ENCODE measurements around the gene JPT2. TPM values are rescaled to one million over a fixed set of nuclear protein-coding genes. Genes with fewer than 3 reads are reported as not detected.

Gene JPT2
- total RNA-seq, 1 donor from 2014 or later = 146 TPM

DNA sequence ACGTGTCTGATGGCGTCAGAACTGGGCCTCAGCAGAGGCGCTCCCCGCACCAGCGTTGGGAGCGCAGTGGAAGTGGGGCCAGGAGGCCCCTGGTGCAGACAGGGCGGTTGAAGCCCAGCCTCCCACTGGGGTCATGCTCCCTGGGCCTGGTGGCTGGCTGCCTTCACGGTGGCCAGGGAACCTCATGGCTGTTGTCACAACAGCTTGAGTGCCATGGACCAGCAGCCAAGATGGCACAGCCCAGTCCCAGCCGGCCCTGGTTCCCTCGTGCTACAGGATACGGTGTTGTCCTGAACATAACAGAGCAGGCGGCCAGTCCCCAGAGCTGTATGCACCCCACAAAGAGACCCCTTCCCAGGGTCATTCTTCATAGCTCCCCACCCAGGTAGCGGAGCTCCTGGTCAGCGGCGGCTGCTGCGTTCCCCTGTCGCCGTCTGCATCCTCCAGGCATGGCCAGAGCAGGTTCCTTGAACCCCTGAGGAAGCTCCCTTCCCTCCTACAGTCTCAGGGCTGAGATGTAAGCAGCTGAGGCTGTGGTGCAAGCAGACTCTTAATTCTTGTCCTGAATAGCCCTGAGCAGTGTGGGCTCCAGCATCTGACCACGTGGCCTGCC lies 63.6 kb downstream of the JPT2 start:
- Mint-ChIP-seq H3K36me3 (ENCODE audit: insufficient read depth) (no peaks in the 10 kb centered on the region), H3K9me3 (ENCODE audit: low read depth) (no peaks in the 10 kb centered on the region), H3K27ac (no peak overlapping the region), H3K27me3 (no peaks in the 10 kb centered on the region), H3K4me1 (ENCODE audit: low read depth) (no peaks in the 10 kb centered on the region), H3K4me3 (ENCODE audit: low read depth) (no peak overlapping the region)
- DNase-seq (ENCODE audit: low spot score, unreplicated experiment) = no peak
- TF ChIP-seq, protein P1, sequence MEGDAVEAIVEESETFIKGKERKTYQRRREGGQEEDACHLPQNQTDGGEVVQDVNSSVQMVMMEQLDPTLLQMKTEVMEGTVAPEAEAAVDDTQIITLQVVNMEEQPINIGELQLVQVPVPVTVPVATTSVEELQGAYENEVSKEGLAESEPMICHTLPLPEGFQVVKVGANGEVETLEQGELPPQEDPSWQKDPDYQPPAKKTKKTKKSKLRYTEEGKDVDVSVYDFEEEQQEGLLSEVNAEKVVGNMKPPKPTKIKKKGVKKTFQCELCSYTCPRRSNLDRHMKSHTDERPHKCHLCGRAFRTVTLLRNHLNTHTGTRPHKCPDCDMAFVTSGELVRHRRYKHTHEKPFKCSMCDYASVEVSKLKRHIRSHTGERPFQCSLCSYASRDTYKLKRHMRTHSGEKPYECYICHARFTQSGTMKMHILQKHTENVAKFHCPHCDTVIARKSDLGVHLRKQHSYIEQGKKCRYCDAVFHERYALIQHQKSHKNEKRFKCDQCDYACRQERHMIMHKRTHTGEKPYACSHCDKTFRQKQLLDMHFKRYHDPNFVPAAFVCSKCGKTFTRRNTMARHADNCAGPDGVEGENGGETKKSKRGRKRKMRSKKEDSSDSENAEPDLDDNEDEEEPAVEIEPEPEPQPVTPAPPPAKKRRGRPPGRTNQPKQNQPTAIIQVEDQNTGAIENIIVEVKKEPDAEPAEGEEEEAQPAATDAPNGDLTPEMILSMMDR (IDR thresholded peaks at IDR 0.05; ENCODE audit: unreplicated experiment) = no peak

DNA sequence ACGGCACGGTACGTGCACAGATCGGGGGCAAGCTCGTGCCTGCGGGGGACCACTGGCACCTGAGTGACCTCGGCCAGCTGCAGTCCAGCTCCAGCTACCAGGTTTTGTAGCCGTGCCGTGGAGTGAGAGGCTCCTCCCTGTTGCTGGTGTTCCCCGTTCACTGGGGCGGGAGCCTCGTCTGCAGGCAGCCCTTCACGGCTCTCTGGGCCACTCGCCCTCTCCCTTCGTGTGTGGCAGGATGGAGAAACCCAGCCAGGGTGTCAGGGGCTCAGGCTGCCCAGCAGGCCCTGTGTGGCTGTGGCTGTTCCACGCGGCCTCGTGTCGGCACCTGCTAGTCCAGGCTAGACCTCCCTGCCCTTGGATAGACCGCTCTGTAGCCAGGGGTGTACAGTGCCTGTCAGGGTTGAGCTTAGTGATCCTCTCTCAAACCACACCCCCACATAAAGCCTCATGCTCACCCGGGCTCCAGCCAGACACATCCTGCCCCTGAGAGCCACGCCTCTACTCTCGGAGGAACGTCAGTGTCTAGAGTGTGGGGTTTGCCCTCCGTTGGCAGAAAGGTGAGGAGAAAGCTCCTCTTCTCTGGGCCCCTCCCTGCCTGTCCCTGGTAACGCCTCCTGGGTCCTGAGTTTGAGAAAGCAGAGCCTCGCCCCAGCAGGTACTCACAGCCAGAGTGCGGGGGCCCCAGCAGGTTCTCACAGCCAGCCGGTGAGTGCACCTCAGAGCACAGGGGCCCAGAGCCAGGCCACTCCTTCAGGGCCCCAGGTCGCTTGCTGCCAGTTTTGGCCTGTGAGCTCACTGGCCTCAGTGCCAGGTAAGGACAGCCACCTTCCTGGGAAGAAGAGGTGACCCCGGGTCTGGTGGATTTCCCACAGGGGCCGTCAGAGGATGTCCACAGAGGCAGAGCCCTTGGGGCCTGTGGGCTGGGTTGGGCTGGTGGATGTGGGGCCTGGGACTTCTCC lies 65.6 kb downstream of the JPT2 start:
- TF ChIP-seq, protein P1 (IDR thresholded peaks at IDR 0.05; ENCODE audit: unreplicated experiment) = no peak
- no peaks in the 10 kb centered on the region for H3K4me1 Mint-ChIP-seq (ENCODE audit: low read depth)
- no peak for DNase-seq (ENCODE audit: low spot score, unreplicated experiment)
- no peaks in the 10 kb centered on the region for H3K27me3 Mint-ChIP-seq
- H3K4me3 Mint-ChIP-seq (ENCODE audit: low read depth) = no peak overlapping the region
- no peak overlapping the region for H3K27ac Mint-ChIP-seq
- no peaks in the 10 kb centered on the region for H3K9me3 Mint-ChIP-seq (ENCODE audit: low read depth)
- H3K36me3 Mint-ChIP-seq (ENCODE audit: insufficient read depth) = no peaks in the 10 kb centered on the region

DNA sequence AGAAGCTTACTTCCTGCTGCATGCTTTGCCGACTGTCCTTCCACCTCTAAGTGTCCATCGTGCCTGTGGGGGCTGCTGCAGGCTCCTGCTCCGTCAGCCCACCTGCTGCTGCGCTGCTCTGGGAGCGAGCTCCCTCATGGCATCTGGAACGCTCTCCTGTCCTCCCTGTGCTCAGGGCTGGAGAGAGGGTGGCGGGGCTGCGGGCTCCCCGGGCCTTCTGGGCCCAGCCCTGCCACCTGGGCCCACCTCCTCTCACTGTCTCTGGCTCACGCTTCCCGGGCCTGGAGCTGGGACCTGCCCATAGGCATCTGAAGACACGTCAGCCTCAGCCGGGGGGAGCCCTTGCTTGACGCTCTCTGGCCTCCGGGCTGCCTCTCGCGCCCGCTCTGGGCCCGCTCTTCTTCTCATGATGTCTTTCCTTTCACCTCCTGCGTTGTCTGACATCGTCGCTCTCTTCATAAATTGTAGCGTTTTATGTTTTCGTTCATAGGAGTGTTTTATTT lies 66.3 kb downstream of the JPT2 start:
- no peak overlapping the region for H3K27ac Mint-ChIP-seq
- TF ChIP-seq, protein P1 (IDR thresholded peaks at IDR 0.05; ENCODE audit: unreplicated experiment) = no peak
- H3K36me3 Mint-ChIP-seq (ENCODE audit: insufficient read depth) = no peaks in the 10 kb centered on the region
- H3K9me3 Mint-ChIP-seq (ENCODE audit: low read depth) = no peaks in the 10 kb centered on the region
- no peak for DNase-seq (ENCODE audit: low spot score, unreplicated experiment)
- no peaks in the 10 kb centered on the region for H3K27me3 Mint-ChIP-seq
- H3K4me3 Mint-ChIP-seq (ENCODE audit: low read depth) = no peak overlapping the region
- no peaks in the 10 kb centered on the region for H3K4me1 Mint-ChIP-seq (ENCODE audit: low read depth)

DNA sequence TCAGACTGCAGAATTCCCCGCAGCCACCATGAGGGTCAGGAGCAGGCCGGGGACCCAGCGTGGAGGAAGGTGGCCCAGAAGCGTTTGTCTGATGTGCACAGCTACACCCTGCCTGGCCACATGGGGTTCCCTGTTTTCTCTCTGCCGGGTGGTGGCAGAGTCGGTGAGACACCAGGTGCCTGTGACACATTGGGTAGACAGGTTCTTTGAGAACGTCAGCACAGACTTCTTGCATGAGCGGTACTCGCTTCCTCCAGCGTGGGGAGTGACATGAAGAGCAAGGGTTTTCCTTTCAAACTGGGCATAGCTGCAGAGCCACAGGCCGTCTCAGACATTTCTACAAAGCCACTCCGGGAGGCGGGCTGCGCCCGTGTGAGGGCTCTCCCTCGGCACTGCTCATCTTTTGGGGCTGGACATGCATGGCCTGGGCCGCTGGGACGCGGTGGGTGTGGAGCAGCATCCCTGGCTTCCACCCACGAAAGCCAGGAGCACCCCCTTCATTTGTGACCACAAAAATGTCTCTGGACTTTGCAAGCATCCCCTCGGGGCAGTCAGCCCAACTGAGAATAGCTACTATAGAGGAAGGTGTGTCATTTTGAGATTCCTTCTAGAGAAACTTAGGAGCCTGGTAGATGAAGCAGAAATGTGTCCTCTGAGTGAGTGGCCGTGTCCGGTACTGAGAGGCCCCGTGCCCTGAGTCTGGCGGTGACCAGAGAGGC lies 67.3 kb downstream of the JPT2 start:
- H3K36me3 Mint-ChIP-seq (ENCODE audit: insufficient read depth) = no peaks in the 10 kb centered on the region
- no peaks in the 10 kb centered on the region for H3K9me3 Mint-ChIP-seq (ENCODE audit: low read depth)
- H3K4me3 Mint-ChIP-seq (ENCODE audit: low read depth) = no peak overlapping the region
- H3K4me1 Mint-ChIP-seq (ENCODE audit: low read depth) = no peaks in the 10 kb centered on the region
- DNase-seq (ENCODE audit: low spot score, unreplicated experiment) = no peak
- no peak overlapping the region for H3K27ac Mint-ChIP-seq
- no peaks in the 10 kb centered on the region for H3K27me3 Mint-ChIP-seq
- TF ChIP-seq, protein P1 (IDR thresholded peaks at IDR 0.05; ENCODE audit: unreplicated experiment) = no peak

Data from progenitor cell of endocrine pancreas (in vitro differentiated cells).